ENCODE measurements around the gene TLR6. TPM values are rescaled to one million over a fixed set of nuclear protein-coding genes. Genes with fewer than 3 reads are reported as not detected.
"Not testable (repeated sequence)": the region's sequence is repeated elsewhere in the genome, so short reads cannot be mapped to it uniquely, and the experiment has no call there.

The TLR6 gene
- total RNA-seq, 1 donor from 2014 or later: 1.2 TPM

- DNase-seq (ENCODE audit: low spot score): no peak
- intact Hi-C loops (cut with DNase I): no loop called here
Observed at GRCh38 chr4:38832206-38832605, 24.4 kb downstream of the TLR6 start.

- DNase-seq (ENCODE audit: low spot score): no peak
- intact Hi-C loops (cut with DNase I): no loop called here
Observed at GRCh38 chr4:38831653-38832052, 25.0 kb downstream of the TLR6 start.

- no peak for DNase-seq (ENCODE audit: low spot score)
- intact Hi-C loops (cut with DNase I): no loop called here
Observed at GRCh38 chr4:38829237-38829636, 27.4 kb downstream of the TLR6 start.

- no peak for DNase-seq (ENCODE audit: low spot score)
- intact Hi-C loops (cut with DNase I): no loop called here
Observed at GRCh38 chr4:38823766-38824165, 32.9 kb downstream of the TLR6 start.

GRCh38 chr4:38822748-38823303 lies 33.8 kb downstream of the TLR6 start:
- no peak for DNase-seq (ENCODE audit: low spot score)
- intact Hi-C loops (cut with DNase I): no loop called here

- intact Hi-C loops (cut with DNase I): no loop called here
- no peak for DNase-seq (ENCODE audit: low spot score)
Observed at GRCh38 chr4:38821739-38822138, 34.9 kb downstream of the TLR6 start.

GRCh38 chr4:38820329-38821061 lies 36.1 kb downstream of the TLR6 start:
- intact Hi-C loops (cut with DNase I): no loop called here
- DNase-seq (ENCODE audit: low spot score): no peak

- DNase-seq (ENCODE audit: low spot score): no peak
- intact Hi-C loops (cut with DNase I): no loop called here
Observed at GRCh38 chr4:38819569-38819968, 37.0 kb downstream of the TLR6 start.

- DNase-seq (ENCODE audit: low spot score): no peak
- intact Hi-C loops (cut with DNase I): no loop called here
Observed at GRCh38 chr4:38818441-38818976, 38.1 kb downstream of the TLR6 start.

GRCh38 chr4:38815885-38816782 lies 40.5 kb downstream of the TLR6 start:
- no peak for DNase-seq (ENCODE audit: low spot score)
- intact Hi-C loops (cut with DNase I): no loop called here

GRCh38 chr4:38814386-38814785 lies 42.2 kb downstream of the TLR6 start:
- intact Hi-C loops (cut with DNase I): no loop called here
- no peak for DNase-seq (ENCODE audit: low spot score)

- intact Hi-C loops (cut with DNase I): no loop called here
- no peak for DNase-seq (ENCODE audit: low spot score)
Observed at GRCh38 chr4:38811297-38811696, 45.3 kb downstream of the TLR6 start.

- not testable (repeated sequence) for DNase-seq (ENCODE audit: low spot score)
- intact Hi-C loops (cut with DNase I): loop anchor here (5.0 kb wide), 1 partner anchor 50 kb away; the partner anchor contains the start of gene TLR6
Observed at GRCh38 chr4:38807462-38807861, 49.2 kb downstream of the TLR6 start.

- intact Hi-C loops (cut with DNase I): loop anchor here (5.0 kb wide), 1 partner anchor 51 kb away; the partner anchor contains the start of gene TLR6
- not testable (repeated sequence) for DNase-seq (ENCODE audit: low spot score)
Observed at GRCh38 chr4:38806251-38806650, 50.4 kb downstream of the TLR6 start.

- DNase-seq (ENCODE audit: low spot score): peak; percentile 89
- intact Hi-C loops (cut with DNase I): loop anchor here (5.0 kb wide), 1 partner anchor 52 kb away; the partner anchor contains the start of gene TLR6
Observed at GRCh38 chr4:38805530-38806145, 51.0 kb downstream of the TLR6 start.

- DNase-seq (ENCODE audit: low spot score): no peak
- intact Hi-C loops (cut with DNase I): loop anchor here (5.0 kb wide), 1 partner anchor 53 kb away; the partner anchor contains the start of gene TLR6
Observed at GRCh38 chr4:38804654-38805295, 51.8 kb downstream of the TLR6 start, which contains the start of gene TLR1. TSS of gene TLR1 (minus strand) at chr4:38804791. CDS start at chr4:38798831, 5,960 bp downstream.

GRCh38 chr4:38803833-38804653 lies 52.6 kb downstream of the TLR6 start:
- no peak for DNase-seq (ENCODE audit: low spot score)
- intact Hi-C loops (cut with DNase I): no loop called here

Data from cardiac septum (tissue), 1 donor.